Hepatocyte (in vitro differentiated cells): ENCODE measurements around the gene PIK3R4. TPM values are rescaled to one million over a fixed set of nuclear protein-coding genes. Genes with fewer than 3 reads are reported as not detected.

Source experiments
- DNase-seq: peaks from one replicate; pipeline ENCODE4 v3.0.0-alpha.2; 2016; ENCODE audit warnings: low spot score
- H2AFZ ChIP-seq: fragments of 200-600 bp; sonication (generic); 2 replicates; pipeline ENCODE4 v1.6.0; 2016; ENCODE audit warnings: antibody characterized with exemption, mild to moderate bottlenecking
- H3K27ac ChIP-seq: fragments of 200-600 bp; sonication (generic); 2 replicates; pipeline ENCODE4 v1.5.1; 2016; ENCODE audit warnings: mild to moderate bottlenecking
- H3K27me3 ChIP-seq: fragments of 200-600 bp; sonication (generic); 2 replicates; pipeline ENCODE4 v1.6.1; 2016
- H3K36me3 ChIP-seq: fragments of 200-600 bp; sonication (generic); replicated peaks from 2 replicates; pipeline ENCODE4 v1.5.1; 2016; ENCODE audit warnings: low read depth; ENCODE audit not compliant: insufficient read depth
- H3K4me1 ChIP-seq: fragments of 200-600 bp; sonication (generic); 2 replicates; pipeline ENCODE4 v1.5.1; 2016; ENCODE audit warnings: mild to moderate bottlenecking, moderate library complexity; ENCODE audit not compliant: insufficient read depth
- H3K4me2 ChIP-seq: fragments of 200-600 bp; sonication (generic); 2 replicates; pipeline ENCODE4 v1.6.0; 2016
- H3K4me3 ChIP-seq: fragments of 200-600 bp; sonication (generic); 2 replicates; pipeline ENCODE4 v1.5.1; 2016; ENCODE audit warnings: mild to moderate bottlenecking
- H3K79me2 ChIP-seq: fragments of 200-600 bp; sonication (generic); 2 replicates; pipeline ENCODE4 v1.6.0; 2017; ENCODE audit warnings: mild to moderate bottlenecking
- H3K9me2 ChIP-seq: fragments of 200-600 bp; sonication (generic); replicated peaks from 2 replicates; pipeline ENCODE4 v1.6.0; 2017; ENCODE audit warnings: mild to moderate bottlenecking; ENCODE audit not compliant: insufficient read depth
- H3K9me3 ChIP-seq: fragments of 200-600 bp; sonication (generic); 2 replicates; pipeline ENCODE4 v1.5.1; 2016; ENCODE audit warnings: low read depth, mild to moderate bottlenecking
- H4K20me1 ChIP-seq: fragments of 200-600 bp; sonication (generic); 2 replicates; pipeline ENCODE4 v1.6.0; 2016; ENCODE audit warnings: mild to moderate bottlenecking; ENCODE audit not compliant: insufficient read depth, poor library complexity, severe bottlenecking
- CTCF ChIP-seq: fragments of 200-600 bp; sonication (generic); IDR thresholded peaks from 2 replicates; pipeline ENCODE4 v1.5.1; 2016; ENCODE audit warnings: antibody characterized with exemption, mild to moderate bottlenecking; ENCODE audit not compliant: poor library complexity
- EZH2 ChIP-seq: fragments of 200-600 bp; sonication (generic); IDR thresholded peaks from 2 replicates; pipeline ENCODE4 v1.6.1; 2016; ENCODE audit warnings: antibody characterized with exemption, mild to moderate bottlenecking, borderline replicate concordance
- EZH2phosphoT487 ChIP-seq: fragments of 200-600 bp; sonication (generic); IDR thresholded peaks from one replicate; pipeline ENCODE4 v1.6.1; 2018; ENCODE audit warnings: antibody characterized with exemption, mild to moderate bottlenecking, low read depth, moderate library complexity; ENCODE audit not compliant: unreplicated experiment, severe bottlenecking
- WGBS: methylation state at CpG from one replicate; pipeline ENCODE4 v1.1.6; 2016; ENCODE audit warnings: low lambda C conversion rate; ENCODE audit errors: missing lambda C conversion rate; 5-methylcytosine and 5-hydroxymethylcytosine counted together
- polyA plus RNA-seq: library from polyadenylated mRNA; unstranded; fragments of >200 nt; fragmentation: Nextera tagmentation; extraction: Ambion mirVana; gene quantifications from 2 replicates; pipeline ENCODE4 v1.2.1, GENCODE V29; 2016
- total RNA-seq: library from RNA; depleted of rRNA; stranded (reverse); fragments of >200 nt; gene quantifications from 2 replicates; pipeline ENCODE4 v1.2.3, GENCODE V29; 2014

The PIK3R4 gene
- total and polyA plus RNA-seq, 2 experiments from 2014 or later: 17.1 to 33.3 TPM

GRCh38 chr3:130688697-130689470, 57.7 kb downstream of the PIK3R4 start:
- Histone ChIP-seq H3K9me3 (no peaks in the 10 kb centered on the region), H3K27ac (no peak overlapping the region), H3K4me2 (no peak overlapping the region), H3K36me3 (no peaks in the 10 kb centered on the region), H3K27me3 (no peaks in the 10 kb centered on the region), H3K79me2 (no peaks in the 10 kb centered on the region), H3K4me1 (no peaks in the 10 kb centered on the region), H3K9me2 (no peaks in the 10 kb centered on the region), H4K20me1 (no peaks in the 10 kb centered on the region), H2AFZ (no peak overlapping the region), H3K4me3 (no peak overlapping the region)
- WGBS: 92% methylated on average over 3 of the region's 3 CpGs
- DNase-seq: no peak
- TF ChIP-seq EZH2 (no peak), CTCF (no peak), EZH2phosphoT487 (no peak)

DNA sequence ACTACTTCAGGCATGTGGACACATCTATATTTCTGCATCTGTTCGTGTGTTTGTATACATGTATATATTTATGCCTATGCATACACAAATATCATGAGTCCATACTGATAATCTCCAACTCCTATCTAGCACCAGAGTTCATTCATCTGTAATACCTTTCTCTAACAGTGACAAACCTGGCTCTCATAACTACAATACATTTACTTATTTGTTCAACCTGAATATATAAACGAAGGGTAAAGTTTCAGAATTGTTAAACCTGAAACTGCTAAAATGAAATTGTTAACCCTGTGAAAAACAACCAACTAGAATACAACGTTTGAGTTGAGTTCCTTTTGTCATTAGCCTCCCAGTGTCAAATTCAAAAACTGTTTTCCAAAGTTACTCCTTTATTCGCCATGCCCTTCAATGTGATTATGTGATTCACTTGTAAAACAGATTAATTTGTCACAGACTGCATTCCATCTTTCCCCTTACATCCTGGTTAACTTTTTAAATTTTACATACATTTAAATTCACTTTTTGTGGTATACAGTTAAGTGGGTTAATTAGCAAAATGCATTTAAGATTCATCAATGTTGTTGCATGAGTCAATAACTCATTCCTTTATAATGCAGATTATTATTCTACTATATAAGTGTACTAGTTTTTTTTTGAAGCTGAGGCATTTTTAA, 58.5 kb downstream of the PIK3R4 start:
- no peaks in the 10 kb centered on the region for H3K36me3 ChIP-seq
- H3K4me3 ChIP-seq: no peak overlapping the region
- no peaks in the 10 kb centered on the region for H4K20me1 ChIP-seq
- no peak for DNase-seq
- H3K4me1 ChIP-seq: no peaks in the 10 kb centered on the region
- H3K4me2 ChIP-seq: no peak overlapping the region
- H3K9me2 ChIP-seq: no peaks in the 10 kb centered on the region
- H3K79me2 ChIP-seq: no peaks in the 10 kb centered on the region
- no peak overlapping the region for H2AFZ ChIP-seq
- no peaks in the 10 kb centered on the region for H3K9me3 ChIP-seq
- TF ChIP-seq CTCF: no peak
- no peak for TF ChIP-seq EZH2phosphoT487
- TF ChIP-seq EZH2: no peak
- no peak overlapping the region for H3K27ac ChIP-seq
- WGBS: 87% methylated on average over 4 of the region's 4 CpGs
- H3K27me3 ChIP-seq: no peaks in the 10 kb centered on the region

DNA sequence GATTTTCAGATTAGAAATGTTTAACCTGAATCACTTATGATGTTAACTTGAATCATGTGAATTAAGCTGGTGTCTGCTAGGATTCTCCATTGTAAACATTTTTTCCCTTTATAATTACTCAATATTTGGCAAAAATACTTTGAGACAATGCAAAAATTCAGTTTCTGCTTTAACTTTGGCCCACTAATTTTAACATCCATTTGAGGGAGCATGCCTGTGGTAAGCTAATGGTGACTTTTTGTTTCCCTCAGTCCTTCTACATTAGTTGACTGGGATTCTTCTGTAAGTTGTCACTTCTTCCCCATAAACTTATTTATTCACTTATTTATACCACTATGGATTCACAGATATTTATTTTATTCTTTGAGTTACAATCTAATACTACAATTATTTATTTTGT, 59.3 kb downstream of the PIK3R4 start:
- TF ChIP-seq EZH2phosphoT487 (no peak), CTCF (no peak), EZH2 (no peak)
- H3K9me2 ChIP-seq: no peaks in the 10 kb centered on the region
- H3K4me1 ChIP-seq: no peaks in the 10 kb centered on the region
- H3K27ac ChIP-seq: no peak overlapping the region
- no peaks in the 10 kb centered on the region for H3K79me2 ChIP-seq
- no peaks in the 10 kb centered on the region for H3K36me3 ChIP-seq
- DNase-seq: no peak
- H3K4me3 ChIP-seq: no peak overlapping the region
- no peaks in the 10 kb centered on the region for H3K9me3 ChIP-seq
- H3K4me2 ChIP-seq: no peak overlapping the region
- no peaks in the 10 kb centered on the region for H4K20me1 ChIP-seq
- no peak overlapping the region for H2AFZ ChIP-seq
- no peaks in the 10 kb centered on the region for H3K27me3 ChIP-seq
